CD4-positive, alpha-beta T cell treated with Interleukin-4 for 4 hours (primary cell): ENCODE results near the gene AQP5.

Experiments
- DNase-seq: peaks from one replicate; pipeline ENCODE4 v3.0.0-alpha.2; 2020

AQP5 gene

GRCh38 chr12:49951411-49952240, 10.0 kb upstream of the AQP5 start:
- DNase-seq = no peak

GRCh38 chr12:49952391-49953055, 9.1 kb upstream of the AQP5 start:
- DNase-seq = no peak

GRCh38 chr12:49953151-49953550, 8.5 kb upstream of the AQP5 start:
- no peak for DNase-seq

GRCh38 chr12:49953961-49954846, 7.5 kb upstream of the AQP5 start:
- no peak for DNase-seq

GRCh38 chr12:49954863-49955830, 6.5 kb upstream of the AQP5 start:
- no peak for DNase-seq

GRCh38 chr12:49955899-49956662, 5.6 kb upstream of the AQP5 start:
- DNase-seq = no peak

GRCh38 chr12:49956663-49957569, 4.8 kb upstream of the AQP5 start:
- DNase-seq = no peak

- no peak for DNase-seq
These were observed 4.1 kb upstream of the AQP5 start for GRCh38 chr12:49957570-49957967.

- no peak for DNase-seq
These were observed 1.8 kb upstream of the AQP5 start for GRCh38 chr12:49959685-49960473.

- DNase-seq = no peak
These were observed 1.1 kb upstream of the AQP5 start for GRCh38 chr12:49960474-49961110.

GRCh38 chr12:49961993-49962764, 507 bp downstream of the AQP5 start:
- no peak for DNase-seq

GRCh38 chr12:49962861-49963765, 1.4 kb downstream of the AQP5 start:
- no peak for DNase-seq

- no peak for DNase-seq
These were observed 2.5 kb downstream of the AQP5 start for GRCh38 chr12:49963976-49964815.

GRCh38 chr12:49964849-49965624, 3.4 kb downstream of the AQP5 start:
- no peak for DNase-seq

GRCh38 chr12:49965836-49966235, 4.2 kb downstream of the AQP5 start:
- no peak for DNase-seq
